GM12892 (cell line): ENCODE results near the gene ZNRF3.

ENCODE experiments used
- POLR2A ChIP-seq: IDR thresholded peaks from 2 replicates; pipeline ENCODE4 v1.6.1; 2011; ENCODE audit warnings: low read depth, low read length, control low read depth
- POLR2AphosphoS5 ChIP-seq: IDR thresholded peaks from 2 replicates; pipeline ENCODE4 v1.6.1; 2011; ENCODE audit warnings: low read depth, low read length, control low read depth
- TAF1 ChIP-seq: IDR thresholded peaks from 2 replicates; pipeline ENCODE4 v1.6.1; 2011; ENCODE audit warnings: low read depth, mild to moderate bottlenecking, control low read depth, low read length, borderline replicate concordance

GRCh38 chr22:28883917-28884746, 760 bp downstream of the ZNRF3 start:
- TF ChIP-seq POLR2A (no peak), POLR2AphosphoS5 (no peak), TAF1 (no peak)
